ENCODE measurements around the gene UBB. TPM values are rescaled to one million over a fixed set of nuclear protein-coding genes. Genes with fewer than 3 reads are reported as not detected.

Gene UBB
- total and polyA plus RNA-seq, 4 donors, result 2,014 to 2,831 (median 2,321) TPM

GRCh38 chr17:16425698-16426659, 45.1 kb downstream of the UBB start:
- Histone ChIP-seq H3K27me3 (ENCODE audit: control insufficient read depth, insufficient read depth, low read length) (no peaks in the 10 kb centered on the region), H3K27ac (ENCODE audit: low read depth, low read length) (no peak overlapping the region), H3K4me3 (ENCODE audit: low read depth, low read length) (no peak overlapping the region), H3K9me3 (ENCODE audit: control insufficient read depth, insufficient read depth, low read length) (no peaks in the 10 kb centered on the region), H3K36me3 (ENCODE audit: control insufficient read depth, insufficient read depth, low read length) (no peaks in the 10 kb centered on the region), H3K4me1 (ENCODE audit: control insufficient read depth, insufficient read depth, low read length) (peaks cover 13% of the 10 kb centered on the region)
- no peak for DNase-seq (ENCODE audit: low read depth in 4 of 6, low spot score in 6 of 6)
- 78% methylated on average over 20 of the region's 20 CpGs for WGBS (ENCODE audit: insufficient coverage)

GRCh38 chr17:16427020-16427419, 46.1 kb downstream of the UBB start:
- WGBS (ENCODE audit: insufficient coverage), result 95% methylated on average over 2 of the region's 3 CpGs
- DNase-seq (ENCODE audit: low read depth in 4 of 6, low spot score in 6 of 6), result no peak
- Histone ChIP-seq H3K36me3 (ENCODE audit: control insufficient read depth, insufficient read depth, low read length) (peaks cover 3% of the 10 kb centered on the region), H3K27ac (ENCODE audit: low read depth, low read length) (no peak overlapping the region), H3K4me3 (ENCODE audit: low read depth, low read length) (no peak overlapping the region), H3K4me1 (ENCODE audit: control insufficient read depth, insufficient read depth, low read length) (peaks cover 13% of the 10 kb centered on the region), H3K9me3 (ENCODE audit: control insufficient read depth, insufficient read depth, low read length) (no peaks in the 10 kb centered on the region), H3K27me3 (ENCODE audit: control insufficient read depth, insufficient read depth, low read length) (no peaks in the 10 kb centered on the region)

GRCh38 chr17:16428098-16428882, 47.4 kb downstream of the UBB start:
- DNase-seq (ENCODE audit: low read depth in 4 of 6, low spot score in 6 of 6), result peak in 2 of 6 donors; percentile 38 to 41
- peaks cover 5% of the 10 kb centered on the region for H3K36me3 ChIP-seq (ENCODE audit: control insufficient read depth, insufficient read depth, low read length)
- WGBS (ENCODE audit: insufficient coverage), result 74% methylated on average over 8 of the region's 15 CpGs

GRCh38 chr17:16429083-16429482, 48.2 kb downstream of the UBB start:
- DNase-seq (ENCODE audit: low read depth in 4 of 6, low spot score in 6 of 6), result no peak
- 94% methylated on average over 9 of the region's 9 CpGs for WGBS (ENCODE audit: insufficient coverage)
- Histone ChIP-seq H3K27me3 (ENCODE audit: control insufficient read depth, insufficient read depth, low read length) (no peaks in the 10 kb centered on the region), H3K9me3 (ENCODE audit: control insufficient read depth, insufficient read depth, low read length) (no peaks in the 10 kb centered on the region), H3K4me3 (ENCODE audit: low read depth, low read length) (no peak overlapping the region), H3K27ac (ENCODE audit: low read depth, low read length) (no peak overlapping the region), H3K4me1 (ENCODE audit: control insufficient read depth, insufficient read depth, low read length) (peaks cover 13% of the 10 kb centered on the region), H3K36me3 (ENCODE audit: control insufficient read depth, insufficient read depth, low read length) (peaks cover 5% of the 10 kb centered on the region)

More at GRCh38 chr17:16428098-16428882, 47.4 kb downstream of the UBB start:
- no peaks in the 10 kb centered on the region for H3K9me3 ChIP-seq (ENCODE audit: control insufficient read depth, insufficient read depth, low read length)
- no peak overlapping the region for H3K27ac ChIP-seq (ENCODE audit: low read depth, low read length)
- H3K27me3 ChIP-seq (ENCODE audit: control insufficient read depth, insufficient read depth, low read length), result no peaks in the 10 kb centered on the region
- peaks cover 13% of the 10 kb centered on the region for H3K4me1 ChIP-seq (ENCODE audit: control insufficient read depth, insufficient read depth, low read length)
- H3K4me3 ChIP-seq (ENCODE audit: low read depth, low read length), result no peak overlapping the region

GRCh38 chr17:16430650-16431049, 49.8 kb downstream of the UBB start:
- 82% methylated on average over 3 of the region's 6 CpGs for WGBS (ENCODE audit: insufficient coverage)
- H3K27me3 ChIP-seq (ENCODE audit: control insufficient read depth, insufficient read depth, low read length), result no peaks in the 10 kb centered on the region
- no peak for DNase-seq (ENCODE audit: low read depth in 4 of 6, low spot score in 6 of 6)
- peaks cover 13% of the 10 kb centered on the region for H3K4me1 ChIP-seq (ENCODE audit: control insufficient read depth, insufficient read depth, low read length)
- peaks cover 5% of the 10 kb centered on the region for H3K36me3 ChIP-seq (ENCODE audit: control insufficient read depth, insufficient read depth, low read length)
- no peak overlapping the region for H3K27ac ChIP-seq (ENCODE audit: low read depth, low read length)
- no peaks in the 10 kb centered on the region for H3K9me3 ChIP-seq (ENCODE audit: control insufficient read depth, insufficient read depth, low read length)
- no peak overlapping the region for H3K4me3 ChIP-seq (ENCODE audit: low read depth, low read length)

- DNase-seq (ENCODE audit: low read depth in 4 of 6, low spot score in 6 of 6), result no peak
- WGBS (ENCODE audit: insufficient coverage), result 84% methylated on average over 15 of the region's 15 CpGs
- Histone ChIP-seq H3K4me3 (ENCODE audit: low read depth, low read length) (no peak overlapping the region), H3K9me3 (ENCODE audit: control insufficient read depth, insufficient read depth, low read length) (no peaks in the 10 kb centered on the region), H3K4me1 (ENCODE audit: control insufficient read depth, insufficient read depth, low read length) (peaks cover 5% of the 10 kb centered on the region), H3K36me3 (ENCODE audit: control insufficient read depth, insufficient read depth, low read length) (peaks cover 5% of the 10 kb centered on the region), H3K27me3 (ENCODE audit: control insufficient read depth, insufficient read depth, low read length) (no peaks in the 10 kb centered on the region), H3K27ac (ENCODE audit: low read depth, low read length) (no peak overlapping the region)
Observed at GRCh38 chr17:16432017-16432416, 51.1 kb downstream of the UBB start.

Other genes starting within 250 kb of the UBB start
- 100 to 1,000 TPM in 1 of 2 donors, 10 to 100 TPM in 1; 93.4 to 102 TPM for gene NCOR1, start 165.6 kb upstream of the UBB start, total RNA-seq
- gene NCOR1, start 165.6 kb upstream of the UBB start, polyA plus RNA-seq (ENCODE audit: insufficient read length in 2 of 2), result 10 to 100 TPM; 72.7 to 79.0 TPM
- gene PIGL, start 163.9 kb upstream of the UBB start, total RNA-seq, result 10 to 100 TPM; 26.6 to 29.1 TPM
- 10 to 100 TPM; 24.0 to 39.7 TPM for gene PIGL, start 163.9 kb upstream of the UBB start, polyA plus RNA-seq (ENCODE audit: insufficient read length in 2 of 2)
- 10 to 100 TPM; 33.7 to 71.2 TPM for gene CENPV, start 27.6 kb upstream of the UBB start, total RNA-seq
- 100 to 1,000 TPM; 122 to 130 TPM for gene CENPV, start 27.6 kb upstream of the UBB start, polyA plus RNA-seq (ENCODE audit: insufficient read length in 2 of 2)
- gene TRPV2, start 34.5 kb downstream of the UBB start, total RNA-seq, result 10 to 100 TPM in 1 of 2 donors, 1 to 10 TPM in 1; 4.5 to 19.3 TPM
- 10 to 100 TPM; 16.5 to 17.2 TPM for gene TRPV2, start 34.5 kb downstream of the UBB start, polyA plus RNA-seq (ENCODE audit: insufficient read length in 2 of 2)
- 1 to 10 TPM; 6.1 to 6.9 TPM for gene LRRC75A, start 111.1 kb downstream of the UBB start, total RNA-seq
- gene LRRC75A, start 111.1 kb downstream of the UBB start, polyA plus RNA-seq (ENCODE audit: insufficient read length in 2 of 2), result 10 to 100 TPM; 12.0 to 12.9 TPM
- gene ZNF287, start 188.1 kb downstream of the UBB start, total RNA-seq, result 10 to 100 TPM; 17.2 to 18.7 TPM
- gene ZNF287, start 188.1 kb downstream of the UBB start, polyA plus RNA-seq (ENCODE audit: insufficient read length in 2 of 2), result 10 to 100 TPM in 1 of 2 donors, 1 to 10 TPM in 1; 7.3 to 11.4 TPM